Activated T-helper 17 cell treated with anti-CD3 and anti-CD28 coated beads, Interleukin-2, amount 50 U/mL, for 72 hours (primary cell): ENCODE results near the gene ATP1A1. TPM values are rescaled to one million over a fixed set of nuclear protein-coding genes. Genes with fewer than 3 reads are reported as not detected.
A peak's percentile ranks its signal among the peaks of the same experiment; 100 is the strongest.

Experiments used
- ATAC-seq: fragments of 150-1000 bp; cut with Tn5 transposase; replicated peaks from 2 replicates; pipeline ENCODE4 v1.10.0; 2021; ENCODE audit warnings: mild to moderate bottlenecking, moderate library complexity
- H3K27ac Mint-ChIP-seq: one replicate; pipeline ENCODE4 v1.8.0; 2022; ENCODE audit warnings: mixed read lengths
- H3K27me3 Mint-ChIP-seq: one replicate; pipeline ENCODE4 v1.8.0; 2022; ENCODE audit warnings: mixed read lengths
- H3K36me3 Mint-ChIP-seq: one replicate; pipeline ENCODE4 v1.8.0; 2022; ENCODE audit warnings: low read depth, mild to moderate bottlenecking, mixed read lengths
- H3K4me1 Mint-ChIP-seq: one replicate; pipeline ENCODE4 v1.8.0; 2022; ENCODE audit warnings: mixed read lengths
- H3K4me3 Mint-ChIP-seq: one replicate; pipeline ENCODE4 v1.8.0; 2022; ENCODE audit warnings: mild to moderate bottlenecking, mixed read lengths
- H3K9me3 Mint-ChIP-seq: one replicate; pipeline ENCODE4 v1.8.0; 2022; ENCODE audit warnings: mixed read lengths
- total RNA-seq, 2 donors: library from RNA; stranded (reverse); gene quantifications; one replicate each; pipeline ENCODE4 v1.2.3, GENCODE V29; 2022

ATP1A1 gene
- total RNA-seq, 2 donors from 2014 or later, result 206 to 244 TPM

DNA sequence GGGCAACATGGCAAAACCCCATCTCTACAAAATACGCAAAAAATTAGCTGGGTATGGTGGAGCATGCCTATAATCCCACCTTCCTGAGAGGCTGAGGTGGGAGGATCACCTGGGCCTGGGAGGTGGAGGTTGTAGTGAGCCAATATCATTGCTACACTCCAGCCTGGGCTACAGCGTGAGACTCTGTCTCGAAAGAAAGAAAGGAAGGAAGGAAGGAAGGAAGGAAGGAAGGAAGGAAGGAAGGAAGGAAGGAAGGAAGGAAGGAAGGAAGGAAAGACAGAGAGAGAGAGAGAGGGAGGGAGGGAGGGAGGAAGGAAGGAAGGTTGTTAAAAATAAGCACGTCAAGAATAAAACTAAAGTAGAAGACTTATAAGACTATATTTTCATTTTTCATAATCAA, 17.0 kb upstream of the ATP1A1 start:
- ATAC-seq, result no peak
- no peak overlapping the region for H3K4me3 Mint-ChIP-seq
- no peak overlapping the region for H3K27ac Mint-ChIP-seq
- no peaks in the 10 kb centered on the region for H3K27me3 Mint-ChIP-seq
- no peaks in the 10 kb centered on the region for H3K9me3 Mint-ChIP-seq
- H3K36me3 Mint-ChIP-seq, result no peaks in the 10 kb centered on the region
- H3K4me1 Mint-ChIP-seq, result peaks cover 16% of the 10 kb centered on the region

GRCh38 chr1:116356673-116357072, 16.4 kb upstream of the ATP1A1 start:
- Mint-ChIP-seq H3K4me3 (no peak overlapping the region), H3K4me1 (peaks cover 15% of the 10 kb centered on the region), H3K27ac (no peak overlapping the region), H3K9me3 (no peaks in the 10 kb centered on the region), H3K36me3 (no peaks in the 10 kb centered on the region), H3K27me3 (no peaks in the 10 kb centered on the region)
- no peak for ATAC-seq

DNA sequence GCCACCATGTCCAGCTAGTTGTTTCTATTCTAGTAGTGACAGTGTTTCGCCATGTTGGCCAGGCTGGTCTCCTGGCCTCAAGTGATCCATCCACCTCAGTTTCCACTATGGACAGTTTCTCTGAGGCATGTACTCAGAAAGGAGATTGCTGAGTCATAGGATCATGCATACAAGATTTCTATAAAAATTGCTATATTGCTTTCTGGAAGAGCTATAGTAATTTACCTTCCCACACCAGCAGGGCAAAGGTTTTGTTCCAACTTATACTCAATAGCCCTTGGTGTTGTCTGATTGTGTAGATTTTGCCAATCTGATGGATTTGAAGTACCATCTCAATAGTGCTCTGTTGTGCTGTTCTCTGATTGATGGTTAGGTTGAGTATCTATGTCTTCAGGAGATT, 15.6 kb upstream of the ATP1A1 start:
- H3K9me3 Mint-ChIP-seq, result no peaks in the 10 kb centered on the region
- ATAC-seq, result peak; percentile 21
- no peaks in the 10 kb centered on the region for H3K27me3 Mint-ChIP-seq
- H3K4me3 Mint-ChIP-seq, result no peak overlapping the region
- peaks cover 7% of the 10 kb centered on the region for H3K4me1 Mint-ChIP-seq
- H3K27ac Mint-ChIP-seq, result no peak overlapping the region
- no peaks in the 10 kb centered on the region for H3K36me3 Mint-ChIP-seq

DNA sequence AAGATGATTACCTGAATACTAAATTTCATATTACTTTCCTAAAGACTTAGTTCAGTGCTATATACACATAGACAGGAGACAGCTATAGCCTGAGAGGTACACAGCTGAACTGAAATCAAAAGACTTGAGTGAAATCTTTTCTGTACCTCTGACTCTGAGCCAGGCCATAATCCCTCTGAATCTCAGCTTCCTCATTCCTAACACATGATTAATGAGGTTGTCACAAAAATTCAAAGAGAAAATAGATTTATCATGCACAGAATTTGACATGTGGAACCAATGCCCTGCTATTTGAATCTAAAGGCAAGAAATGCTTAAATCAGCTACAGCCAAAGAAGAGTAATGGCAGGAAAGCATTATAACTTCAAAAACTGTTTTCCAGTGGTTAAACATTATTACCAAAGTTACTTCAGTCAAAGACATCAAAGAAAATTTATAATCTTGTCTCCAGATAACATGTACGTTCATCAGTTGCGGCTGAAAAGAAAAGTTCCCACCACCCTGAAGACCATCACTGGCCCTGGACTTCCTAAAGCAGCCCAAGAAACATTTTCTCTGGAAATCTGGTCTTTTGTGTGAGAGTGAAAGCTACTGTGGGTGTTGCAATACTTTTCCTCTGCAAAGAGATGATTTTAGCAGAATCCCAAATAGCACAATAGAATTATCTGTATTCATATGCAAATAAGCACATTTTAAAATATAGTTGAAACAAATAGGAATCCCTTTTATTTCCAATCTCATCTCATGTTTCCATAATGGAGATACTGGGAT, 13.8 kb upstream of the ATP1A1 start:
- H3K4me3 Mint-ChIP-seq, result no peak overlapping the region
- no peaks in the 10 kb centered on the region for H3K27me3 Mint-ChIP-seq
- H3K36me3 Mint-ChIP-seq, result no peaks in the 10 kb centered on the region
- H3K27ac Mint-ChIP-seq, result no peak overlapping the region
- no peaks in the 10 kb centered on the region for H3K9me3 Mint-ChIP-seq
- H3K4me1 Mint-ChIP-seq, result peaks cover 6% of the 10 kb centered on the region
- no peak for ATAC-seq

- H3K36me3 Mint-ChIP-seq, result no peaks in the 10 kb centered on the region
- no peak overlapping the region for H3K4me3 Mint-ChIP-seq
- no peaks in the 10 kb centered on the region for H3K9me3 Mint-ChIP-seq
- ATAC-seq, result no peak
- peaks cover 6% of the 10 kb centered on the region for H3K4me1 Mint-ChIP-seq
- H3K27me3 Mint-ChIP-seq, result no peaks in the 10 kb centered on the region
- H3K27ac Mint-ChIP-seq, result no peak overlapping the region
These were observed 13.2 kb upstream of the ATP1A1 start for GRCh38 chr1:116359871-116360270.

DNA sequence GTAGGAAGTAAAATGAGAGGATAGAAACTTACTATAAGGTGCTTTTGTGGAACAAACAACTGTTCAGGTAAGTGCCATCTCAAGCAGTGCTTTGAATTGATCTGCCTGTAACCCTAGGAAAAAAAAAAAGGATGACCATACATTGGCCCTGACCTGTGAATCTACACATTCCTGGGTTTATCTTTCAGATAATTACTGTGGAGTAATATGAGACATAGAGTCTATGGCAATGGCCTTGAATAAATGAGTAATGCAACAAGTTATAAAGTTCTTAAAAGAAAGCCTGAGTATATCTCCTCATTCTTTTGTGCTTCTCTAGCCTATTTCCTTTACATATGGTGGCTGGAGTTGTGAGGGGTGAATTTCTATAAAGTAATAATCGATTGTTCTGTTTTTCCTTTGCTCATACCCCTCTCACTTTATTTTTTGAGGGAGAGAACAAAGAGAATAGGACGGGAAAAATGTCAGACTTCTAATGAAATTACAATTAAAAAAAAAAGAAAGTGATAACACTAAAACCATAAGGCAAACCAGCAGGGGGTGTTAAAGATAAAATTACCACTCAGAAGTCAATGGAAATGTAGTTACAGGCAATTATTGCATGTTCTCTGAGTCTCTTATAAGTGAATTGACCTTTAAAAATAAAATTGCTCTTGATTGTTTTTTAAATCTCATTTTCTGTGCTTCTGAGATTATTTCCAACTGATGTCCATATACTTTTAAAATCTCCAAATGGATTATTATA, 12.4 kb upstream of the ATP1A1 start:
- Mint-ChIP-seq H3K36me3 (no peaks in the 10 kb centered on the region), H3K4me3 (no peak overlapping the region), H3K9me3 (no peaks in the 10 kb centered on the region), H3K27me3 (no peaks in the 10 kb centered on the region), H3K4me1 (peaks cover 6% of the 10 kb centered on the region), H3K27ac (no peak overlapping the region)
- no peak for ATAC-seq

DNA sequence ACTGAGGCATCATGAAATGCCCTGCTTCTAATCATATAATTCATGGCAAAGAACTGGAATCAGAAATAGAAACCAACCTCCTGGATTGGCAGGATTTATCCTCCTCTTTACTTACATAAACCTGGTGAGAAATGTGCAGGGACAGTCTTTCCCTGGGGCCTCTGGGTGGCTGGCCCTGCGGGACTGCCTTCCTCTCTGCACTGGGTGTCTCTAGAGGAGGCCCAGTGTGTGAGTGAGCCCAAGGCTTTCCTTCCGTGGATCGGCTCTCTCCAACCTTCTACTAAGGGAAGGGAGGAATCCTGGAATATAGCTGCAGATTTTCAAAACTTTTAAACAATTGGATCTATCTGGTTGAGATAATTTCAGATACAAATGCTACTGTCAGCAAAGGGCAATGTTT, 11.4 kb upstream of the ATP1A1 start:
- H3K4me1 Mint-ChIP-seq, result peaks cover 5% of the 10 kb centered on the region
- H3K4me3 Mint-ChIP-seq, result no peak overlapping the region
- H3K27ac Mint-ChIP-seq, result no peak overlapping the region
- no peak for ATAC-seq
- H3K9me3 Mint-ChIP-seq, result no peaks in the 10 kb centered on the region
- H3K36me3 Mint-ChIP-seq, result no peaks in the 10 kb centered on the region
- H3K27me3 Mint-ChIP-seq, result no peaks in the 10 kb centered on the region

GRCh38 chr1:116362050-116362449, 11.0 kb upstream of the ATP1A1 start:
- H3K4me1 Mint-ChIP-seq, result peaks cover 4% of the 10 kb centered on the region
- no peak overlapping the region for H3K4me3 Mint-ChIP-seq

DNA sequence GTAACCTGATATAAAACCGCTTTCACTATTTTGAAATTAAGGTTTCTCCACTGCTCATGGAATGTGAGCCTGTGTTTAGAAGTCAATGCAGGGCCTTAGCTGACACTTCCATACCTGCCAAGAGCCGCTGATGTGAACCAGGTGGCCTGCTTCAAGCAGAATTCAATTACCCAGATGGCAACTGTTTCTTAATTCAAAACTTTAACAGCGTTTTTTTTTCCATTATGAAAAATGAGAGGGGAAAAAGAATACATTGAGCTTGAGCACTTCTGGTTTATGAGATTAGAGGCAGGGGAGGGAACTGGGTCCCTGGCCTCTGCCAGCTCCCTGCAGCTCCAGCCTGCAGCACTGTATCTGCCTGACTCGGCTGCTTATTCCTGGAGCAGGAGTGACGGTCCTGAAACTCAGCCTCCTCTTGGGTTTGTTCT, 7.7 kb upstream of the ATP1A1 start:
- H3K4me1 Mint-ChIP-seq, result peaks cover 21% of the 10 kb centered on the region
- no peak overlapping the region for H3K4me3 Mint-ChIP-seq
- no peak for ATAC-seq
- no peak overlapping the region for H3K27ac Mint-ChIP-seq
- H3K36me3 Mint-ChIP-seq, result no peaks in the 10 kb centered on the region
- no peaks in the 10 kb centered on the region for H3K9me3 Mint-ChIP-seq
- H3K27me3 Mint-ChIP-seq, result no peaks in the 10 kb centered on the region

More at GRCh38 chr1:116362050-116362449, 11.0 kb upstream of the ATP1A1 start:
- Mint-ChIP-seq H3K9me3 (no peaks in the 10 kb centered on the region), H3K36me3 (no peaks in the 10 kb centered on the region), H3K27me3 (no peaks in the 10 kb centered on the region), H3K27ac (no peak overlapping the region)
- ATAC-seq, result no peak

GRCh38 chr1:116365857-116366256, 7.2 kb upstream of the ATP1A1 start:
- no peak for ATAC-seq
- no peaks in the 10 kb centered on the region for H3K36me3 Mint-ChIP-seq
- H3K27ac Mint-ChIP-seq, result no peak overlapping the region
- H3K27me3 Mint-ChIP-seq, result no peaks in the 10 kb centered on the region
- no peak overlapping the region for H3K4me3 Mint-ChIP-seq
- H3K9me3 Mint-ChIP-seq, result no peaks in the 10 kb centered on the region
- H3K4me1 Mint-ChIP-seq, result peaks cover 21% of the 10 kb centered on the region

DNA sequence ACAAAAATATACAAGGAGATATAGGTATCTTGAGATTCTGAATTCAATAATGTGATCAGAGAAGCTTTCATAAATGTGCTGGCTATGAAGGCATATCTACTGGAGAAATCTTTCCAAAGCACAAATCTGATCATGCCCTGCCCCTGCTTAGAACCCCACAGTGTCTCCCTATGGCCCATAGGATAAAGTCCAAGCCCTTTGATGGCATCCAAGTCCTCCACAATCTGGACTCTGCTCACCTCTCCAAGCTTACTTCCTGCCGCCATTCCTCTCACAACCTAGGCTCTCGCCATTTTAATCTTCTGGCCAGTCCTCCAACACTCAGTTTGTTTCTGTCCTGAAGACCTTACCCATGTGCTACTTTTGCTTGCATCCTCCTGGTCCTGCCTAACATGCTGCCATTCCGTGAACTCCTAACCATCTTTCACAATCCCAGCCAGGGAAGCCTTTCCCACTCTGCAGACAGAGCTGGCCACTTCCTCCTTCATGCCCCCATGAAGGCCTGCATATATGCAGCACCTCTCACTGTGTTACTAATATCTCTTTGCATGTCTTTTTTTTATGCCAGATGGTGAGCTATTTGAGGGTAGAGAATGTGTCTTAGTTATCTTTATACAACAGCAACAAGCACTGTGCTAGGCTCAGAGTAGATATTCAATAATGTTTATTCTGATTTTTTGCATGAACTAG, 5.6 kb upstream of the ATP1A1 start:
- peaks cover 21% of the 10 kb centered on the region for H3K4me1 Mint-ChIP-seq
- no peaks in the 10 kb centered on the region for H3K9me3 Mint-ChIP-seq
- H3K36me3 Mint-ChIP-seq, result no peaks in the 10 kb centered on the region
- ATAC-seq, result no peak
- H3K27ac Mint-ChIP-seq, result no peak overlapping the region
- H3K4me3 Mint-ChIP-seq, result peak overlapping the region; percentile 3
- no peaks in the 10 kb centered on the region for H3K27me3 Mint-ChIP-seq

- H3K4me3 Mint-ChIP-seq, result peak overlapping the region; percentile 3
These were observed 4.8 kb upstream of the ATP1A1 start for GRCh38 chr1:116368241-116368640.

GRCh38 chr1:116370181-116370580, 2.9 kb upstream of the ATP1A1 start:
- no peak overlapping the region for H3K4me3 Mint-ChIP-seq
- H3K27ac Mint-ChIP-seq, result no peak overlapping the region
- peaks cover 21% of the 10 kb centered on the region for H3K4me1 Mint-ChIP-seq
- H3K36me3 Mint-ChIP-seq, result peaks cover 14% of the 10 kb centered on the region
- H3K9me3 Mint-ChIP-seq, result no peaks in the 10 kb centered on the region
- no peaks in the 10 kb centered on the region for H3K27me3 Mint-ChIP-seq
- ATAC-seq, result no peak

More at GRCh38 chr1:116368241-116368640, 4.8 kb upstream of the ATP1A1 start:
- no peak for ATAC-seq
- Mint-ChIP-seq H3K36me3 (no peaks in the 10 kb centered on the region), H3K27me3 (no peaks in the 10 kb centered on the region), H3K27ac (no peak overlapping the region), H3K4me1 (peaks cover 21% of the 10 kb centered on the region), H3K9me3 (no peaks in the 10 kb centered on the region)

- Mint-ChIP-seq H3K36me3 (peaks cover 29% of the 10 kb centered on the region), H3K27ac (peak overlapping the region; percentile 74), H3K9me3 (no peaks in the 10 kb centered on the region), H3K27me3 (no peaks in the 10 kb centered on the region), H3K4me1 (peaks cover 26% of the 10 kb centered on the region), H3K4me3 (peak overlapping the region; percentile 97)
- no peak for ATAC-seq
These were observed 1.3 kb upstream of the ATP1A1 start for GRCh38 chr1:116371752-116372151.
